Measurements from ENCODE around the gene INPP5K. TPM values are rescaled to one million over a fixed set of nuclear protein-coding genes. Genes with fewer than 3 reads are reported as not detected.

INPP5K gene
- total and polyA plus RNA-seq, 10 of the 15 experiments (the other 5 are each of a cell fraction or from before 2014, with no cell fraction given), result 0.58 to 41.2 (median 23.3) TPM

GRCh38 chr17:1516388-1517161, at the start of gene INPP5K (continued):
- TF ChIP-seq ZBTB40 (IDR thresholded peaks at IDR 0.05; ENCODE audit: borderline replicate concordance), result peak; percentile 90
- TF ChIP-seq ZSCAN29 (IDR thresholded peaks at IDR 0.05), result no peak
- TF ChIP-seq DPF2 (IDR thresholded peaks at IDR 0.05), result peak; percentile 21
- TF ChIP-seq SMC3 (IDR thresholded peaks at IDR 0.05; ENCODE audit: borderline replicate concordance, low read length), result no peak
- no peak for TF ChIP-seq ZBTB4 (CRISPR knock-in tag; IDR thresholded peaks at IDR 0.05)
- TF ChIP-seq PAX8 (IDR thresholded peaks at IDR 0.05), result no peak
- TF ChIP-seq RFX5 (IDR thresholded peaks at IDR 0.05; ENCODE audit: low read depth, low read length), result peak; percentile 44; the same call in 1 of the 2 replicates
- TF ChIP-seq HDAC6 (IDR thresholded peaks at IDR 0.05; ENCODE audit: unreplicated experiment), result no peak
- no peak for TF ChIP-seq HSF1 (IDR thresholded peaks at IDR 0.05; ENCODE audit: low read depth, low read length)
- 0 out of 2 replicates have a peak, but pooled peaks have one; percentile 54 for TF ChIP-seq LARP7 (IDR thresholded peaks at IDR 0.05)
- no peak for TF ChIP-seq SKIL (IDR thresholded peaks at IDR 0.05; ENCODE audit: low read depth, poor library complexity, severe bottlenecking)
- TF ChIP-seq PKNOX1 (IDR thresholded peaks at IDR 0.05), result peak; percentile 78
- no peak for TF ChIP-seq MYC (IDR thresholded peaks at IDR 0.05; ENCODE audit: insufficient read depth, insufficient read length, insufficient replicate concordance, low read length, severe bottlenecking)
- no peak for TF ChIP-seq NFXL1 (IDR thresholded peaks at IDR 0.05; ENCODE audit: borderline replicate concordance)
- peak; percentile 48; the same call in 1 of the 2 replicates for TF ChIP-seq ELK1 (IDR thresholded peaks at IDR 0.05; ENCODE audit: low read depth, low read length)
